IMR-90 (cell line): ENCODE measurements around the gene TMEM158. TPM values are rescaled to one million over a fixed set of nuclear protein-coding genes. Genes with fewer than 3 reads are reported as not detected.

Experiments
- ATAC-seq: fragments of 200-7000 bp; cut with Tn5 transposase; 2 replicates; pipeline ENCODE4 v1.9.1; 2020; ENCODE audit warnings: low read depth, mild to moderate bottlenecking, moderate library complexity
- BruUV-seq: library from RNA; stranded (reverse); fragments of 400-500 nt; replicated peaks from 2 replicates; lab custom pipeline; 2021; lab: Mats Ljungman, UMichigan
- CTCF ChIA-PET: fragments of 300-600 bp; formaldehyde crosslinking; extraction: SDS; loops from one replicate; lab custom pipeline; 2021; ENCODE audit warnings: antibody characterized with exemption; lab: Yijun Ruan, JAX
- POLR2A ChIA-PET: fragments of 300-600 bp; sonication (Branson Sonifier 250); formaldehyde crosslinking; loops from one replicate; lab custom pipeline; 2022; ENCODE audit warnings: antibody characterized with exemption; ENCODE audit not compliant: unreplicated experiment; lab: Charles Lee
- DNase-seq: peaks from one replicate; pipeline ENCODE4 v3.0.0; 2013
- H2AFZ ChIP-seq: replicated peaks from 2 replicates; pipeline ENCODE3; 2013; ENCODE audit warnings: low read length, mild to moderate bottlenecking; ENCODE audit not compliant: poor library complexity
- H2AK5ac ChIP-seq: 2 replicates; pipeline ENCODE4 v1.6.1; 2013; ENCODE audit warnings: low read depth, low read length, inconsistent platforms
- H2AK9ac ChIP-seq: replicated peaks from 2 replicates; pipeline ENCODE3; 2013; ENCODE audit warnings: mild to moderate bottlenecking, low read depth, low read length, moderate library complexity; ENCODE audit not compliant: poor library complexity
- H2BK120ac ChIP-seq: 2 replicates; pipeline ENCODE4 v1.6.1; 2013; ENCODE audit warnings: low read depth, low read length, inconsistent platforms
- H2BK15ac ChIP-seq: 3 replicates; pipeline ENCODE4 v1.6.1; 2013; ENCODE audit warnings: low read depth, low read length, inconsistent platforms
- H2BK20ac ChIP-seq: 2 replicates; pipeline ENCODE4 v1.6.1; 2013; ENCODE audit warnings: low read depth, mild to moderate bottlenecking, inconsistent platforms, low read length, moderate library complexity
- H2BK5ac ChIP-seq: 2 replicates; pipeline ENCODE4 v1.6.1; 2013; ENCODE audit warnings: mild to moderate bottlenecking, low read depth, low read length, inconsistent platforms; ENCODE audit not compliant: poor library complexity, severe bottlenecking
- H3K14ac ChIP-seq: replicated peaks from 2 replicates; pipeline ENCODE4 v1.6.1; 2013; ENCODE audit warnings: low read depth, low read length, inconsistent platforms
- H3K18ac ChIP-seq: 2 replicates; pipeline ENCODE4 v1.6.1; 2013; ENCODE audit warnings: low read depth, low read length, control low read depth
- H3K23ac ChIP-seq: 2 replicates; pipeline ENCODE4 v1.6.1; 2013; ENCODE audit warnings: low read depth, low read length, inconsistent platforms
- H3K27ac ChIP-seq: 2 replicates; pipeline ENCODE4 v1.5.1; 2013; ENCODE audit warnings: mild to moderate bottlenecking, control low read depth, low read length; ENCODE audit not compliant: insufficient read depth
- H3K27me3 ChIP-seq: 2 replicates; pipeline ENCODE4 v1.6.1; 2013; ENCODE audit warnings: low read length; ENCODE audit not compliant: control insufficient read depth, insufficient read depth
- H3K36me3 ChIP-seq: 2 replicates; pipeline ENCODE4 v1.6.1; 2013; ENCODE audit warnings: low read length, mixed read lengths; ENCODE audit not compliant: control insufficient read depth, insufficient read depth
- H3K4ac ChIP-seq: 2 replicates; pipeline ENCODE4 v1.6.1; 2013; ENCODE audit warnings: low read depth, low read length, inconsistent platforms
- H3K4me1 ChIP-seq: 2 replicates; pipeline ENCODE4 v1.6.1; 2013; ENCODE audit warnings: low read length, mixed read lengths; ENCODE audit not compliant: control insufficient read depth, insufficient read depth
- H3K4me2 ChIP-seq: 2 replicates; pipeline ENCODE4 v1.6.1; 2013; ENCODE audit warnings: low read depth, mild to moderate bottlenecking, control low read depth, low read length, moderate library complexity
- H3K4me3 ChIP-seq: 2 replicates; pipeline ENCODE4 v1.5.1; 2013; ENCODE audit warnings: low read depth, mild to moderate bottlenecking, control low read depth, low read length, moderate library complexity; ENCODE audit not compliant: insufficient read depth
- H3K56ac ChIP-seq: 2 replicates; pipeline ENCODE4 v1.6.1; 2013; ENCODE audit warnings: low read length, inconsistent platforms; ENCODE audit not compliant: insufficient read depth; ENCODE audit errors: extremely low read depth
- H3K79me1 ChIP-seq, 2 experiments: 2 replicates each; pipeline ENCODE4 v1.6.1; 2013; ENCODE audit warnings: low read length in 2 of 2, inconsistent platforms in 1 of 2, low read depth in 1 of 2
- H3K9ac ChIP-seq: 2 replicates; pipeline ENCODE4 v1.6.1; 2013; ENCODE audit warnings: low read depth, low read length, control low read depth
- H3K9me1 ChIP-seq: 2 replicates; pipeline ENCODE4 v1.6.1; 2013; ENCODE audit warnings: low read length, inconsistent platforms; ENCODE audit not compliant: insufficient read depth
- H3K9me3 ChIP-seq: 2 replicates; pipeline ENCODE4 v1.6.1; 2013; ENCODE audit warnings: low read length; ENCODE audit not compliant: control insufficient read depth, insufficient read depth
- H4K20me1 ChIP-seq: 2 replicates; pipeline ENCODE4 v1.6.1; 2013; ENCODE audit warnings: low read length, inconsistent platforms; ENCODE audit not compliant: insufficient read depth
- H4K5ac ChIP-seq: 2 replicates; pipeline ENCODE4 v1.6.1; 2013; ENCODE audit warnings: mild to moderate bottlenecking, low read depth, low read length, control low read depth
- H4K8ac ChIP-seq, 2 experiments: 2 replicates each; pipeline ENCODE4 v1.6.1; 2013; ENCODE audit warnings: low read depth in 2 of 2, low read length in 2 of 2, control low read depth in 1 of 2, inconsistent platforms in 1 of 2
- H4K91ac ChIP-seq: 2 replicates; pipeline ENCODE4 v1.6.1; 2013; ENCODE audit warnings: low read depth, low read length, inconsistent platforms; ENCODE audit not compliant: insufficient read depth
- BHLHE40 ChIP-seq: fragments of 150-350 bp; IDR thresholded peaks from 2 replicates; pipeline ENCODE4 v1.6.1; 2016; ENCODE audit warnings: mild to moderate bottlenecking, low read depth, low read length
- CEBPB ChIP-seq: IDR thresholded peaks from 2 replicates; pipeline ENCODE4 v1.6.1; 2012; ENCODE audit warnings: low read depth, low read length, improper control_type of control experiment
- CHD1 ChIP-seq: IDR thresholded peaks from 2 replicates; pipeline ENCODE4 v1.6.1; 2012; ENCODE audit warnings: low read depth, low read length, improper control_type of control experiment
- FOS ChIP-seq: fragments of 150-350 bp; IDR thresholded peaks from 2 replicates; pipeline ENCODE4 v1.6.1; 2016; ENCODE audit warnings: low read depth, low read length
- RAD21 ChIP-seq: IDR thresholded peaks from 2 replicates; pipeline ENCODE4 v1.6.1; 2012; ENCODE audit warnings: low read length, improper control_type of control experiment
- RFX5 ChIP-seq: IDR thresholded peaks from 2 replicates; pipeline ENCODE4 v1.8.0; 2012; ENCODE audit warnings: low read depth, mild to moderate bottlenecking, low read length, moderate library complexity
- WGBS, 2 experiments: methylation state at CpG; one replicate each; pipeline versions ENCODE4 v1.1.5 to v1.1.7; 2013; ENCODE audit warnings: missing lambda C conversion rate in 2 of 2; ENCODE audit not compliant: insufficient read length in 1 of 2; ENCODE audit errors: extremely low coverage in 2 of 2; 5-methylcytosine and 5-hydroxymethylcytosine counted together
- dilution Hi-C: fragments of 300-500 bp; cut with HindIII; formaldehyde crosslinking; loops from one replicate; pipeline ENCODE4 v1.14.3; 2018; ENCODE audit warnings: low sequenced_read_pairs; ENCODE audit not compliant: unreplicated experiment
- in situ Hi-C: fragments of 300-500 bp; cut with MboI; formaldehyde crosslinking; loops from 3 replicates; pipeline ENCODE4 v1.14.3; 2019; ENCODE audit warnings: low sequenced_read_pairs, inconsistent platforms, mixed read lengths
- intact Hi-C: fragments of 100-400 bp; cut with micrococcal nuclease; formaldehyde crosslinking; loops from 2 replicates; pipeline ENCODE4 v1.10.0; 2022
- polyA plus RNA-seq, 3 experiments: library from polyadenylated mRNA; depleted of rRNA; stranded (reverse); fragments of >200 nt; gene quantifications; 2 replicates each; pipeline ENCODE4 v1.2.3, GENCODE V29; 2012; ENCODE audit warnings: low replicate concordance in 1 of 3
- total RNA-seq: library from RNA; depleted of rRNA; stranded (reverse); fragments of >200 nt; gene quantifications from 2 replicates; pipeline ENCODE4 v1.2.3, GENCODE V29; 2012

TMEM158 gene
- total and polyA plus RNA-seq, 2 of the 4 experiments (the other 2 are of a cell fraction) = 1.6 to 16.4 TPM

GRCh38 chr3:45198264-45199260 lies 27.5 kb downstream of the TMEM158 start:
- peak overlapping the region; percentile 88 for H2AK5ac ChIP-seq
- no peak overlapping the region for H3K9ac ChIP-seq
- H2BK5ac ChIP-seq = peak overlapping the region; percentile 53
- H2AK9ac ChIP-seq = no peak overlapping the region
- ChIA-PET CTCF (no interaction called here), POLR2A (no interaction called here)
- no peaks in the 10 kb centered on the region for H3K9me3 ChIP-seq
- H3K36me3 ChIP-seq = no peaks in the 10 kb centered on the region
- no TSS peak for BruUV-seq
- H3K79me1 ChIP-seq = peaks cover 0 to 2% of the 10 kb centered on the region in 2 experiments; a peak in 1 of 4 replicates
- H3K14ac ChIP-seq = peak overlapping the region; percentile 79
- dilution Hi-C loops = no loop called here
- peak overlapping the region; percentile 97 for H2BK120ac ChIP-seq
- DNase-seq (peak; percentile 41), ATAC-seq (no peak)
- H4K91ac ChIP-seq = peak overlapping the region; percentile 76
- no peak overlapping the region for H3K4me2 ChIP-seq
- no peak overlapping the region for H3K4me3 ChIP-seq
- peak overlapping the region; percentile 93 for H2BK20ac ChIP-seq
- TF ChIP-seq CHD1 = no peak
- TF ChIP-seq BHLHE40 = no peak
- TF ChIP-seq FOS = no peak
- TF ChIP-seq RAD21 = no peak
- peak; percentile 49; the same call in 1 of the 2 replicates for TF ChIP-seq CEBPB
- no peak for TF ChIP-seq RFX5
- H4K5ac ChIP-seq = peak overlapping the region; percentile 56
- peak overlapping the region; percentile 94 for H3K4ac ChIP-seq
- H3K23ac ChIP-seq = peak overlapping the region; percentile 64; the same call in 1 of the 2 replicates
- H3K9me1 ChIP-seq = peaks cover 22% of the 10 kb centered on the region
- peak overlapping the region; percentile 35; the same call in 1 of the 2 replicates for H3K27ac ChIP-seq
- WGBS, 2 experiments = 100% methylated on average over 1 of the region's 5 CpGs; no CpG with 5 or more reads in 1 of the 2 experiments
- peak overlapping the region; percentile 5 for H2AFZ ChIP-seq
- H3K56ac ChIP-seq = peak overlapping the region; percentile 13; the same call in 1 of the 2 replicates
- intact Hi-C loops = no loop called here
- H3K18ac ChIP-seq = peak overlapping the region; percentile 38
- in situ Hi-C loops = no loop called here
- peak overlapping the region; percentile 64 for H2BK15ac ChIP-seq
- H3K4me1 ChIP-seq = peaks cover 12% of the 10 kb centered on the region
- no peaks in the 10 kb centered on the region for H4K20me1 ChIP-seq
- H4K8ac ChIP-seq = peak overlapping the region; percentile 19 to 88; a peak in 3 of 4 replicates
- H3K27me3 ChIP-seq = no peaks in the 10 kb centered on the region
